NCI-H2227 (cell line): ENCODE data around the gene CWF19L1.

Experiments used
- DNase-seq: peaks from one replicate; lab custom pipeline; 2025; ENCODE audit not compliant: unreplicated experiment; lab: John Stamatoyannopoulos, UW

Gene CWF19L1

DNA sequence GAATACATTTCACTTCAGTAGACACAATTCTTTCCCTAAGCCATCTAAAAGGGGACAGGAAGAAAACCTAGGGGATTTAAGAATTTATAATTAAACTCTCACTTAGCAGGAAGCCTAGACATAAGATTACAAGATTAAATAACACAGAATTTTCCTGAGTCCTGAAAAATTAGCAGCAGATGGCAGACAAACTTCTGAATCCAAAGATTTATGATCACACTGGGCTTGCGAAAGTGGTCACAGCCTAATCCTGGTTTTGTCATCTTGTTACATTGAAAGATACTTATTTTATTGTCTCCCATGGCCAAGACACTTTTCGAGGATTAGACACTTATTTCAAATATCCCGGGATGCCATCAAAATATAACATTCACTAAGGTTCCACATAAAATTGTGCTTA, 84.5 kb downstream of the CWF19L1 start:
- DNase-seq, result no peak
